ENCODE measurements around the gene NTSR1.

NTSR1 gene

DNA sequence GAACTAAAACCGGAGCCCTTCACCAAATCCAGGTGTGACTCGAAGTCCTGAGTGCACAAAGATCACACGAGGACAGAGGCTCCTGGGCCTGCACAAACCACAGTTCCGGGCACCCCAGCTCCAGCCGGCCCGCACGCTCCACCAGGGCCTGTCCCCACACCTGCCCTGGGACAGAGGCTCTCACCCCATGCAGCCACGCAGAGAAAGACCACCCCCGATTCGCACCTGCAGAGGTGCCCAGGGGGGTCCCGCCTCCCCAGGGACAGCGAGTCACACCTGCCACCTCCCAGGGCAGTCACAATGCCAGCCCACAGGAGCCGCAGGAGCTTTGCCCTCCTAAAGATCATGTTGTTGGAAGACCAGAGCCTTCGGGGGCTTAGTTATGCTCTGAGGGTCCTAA lies 62.3 kb downstream of the NTSR1 start:
- DNase-seq (ENCODE audit: low read depth in 1 of 2, low spot score in 1 of 2) = no peak
- H3K27me3 ChIP-seq (ENCODE audit: insufficient read depth, poor library complexity, severe bottlenecking) = no peaks in the 10 kb centered on the region
- TF ChIP-seq, protein P1, sequence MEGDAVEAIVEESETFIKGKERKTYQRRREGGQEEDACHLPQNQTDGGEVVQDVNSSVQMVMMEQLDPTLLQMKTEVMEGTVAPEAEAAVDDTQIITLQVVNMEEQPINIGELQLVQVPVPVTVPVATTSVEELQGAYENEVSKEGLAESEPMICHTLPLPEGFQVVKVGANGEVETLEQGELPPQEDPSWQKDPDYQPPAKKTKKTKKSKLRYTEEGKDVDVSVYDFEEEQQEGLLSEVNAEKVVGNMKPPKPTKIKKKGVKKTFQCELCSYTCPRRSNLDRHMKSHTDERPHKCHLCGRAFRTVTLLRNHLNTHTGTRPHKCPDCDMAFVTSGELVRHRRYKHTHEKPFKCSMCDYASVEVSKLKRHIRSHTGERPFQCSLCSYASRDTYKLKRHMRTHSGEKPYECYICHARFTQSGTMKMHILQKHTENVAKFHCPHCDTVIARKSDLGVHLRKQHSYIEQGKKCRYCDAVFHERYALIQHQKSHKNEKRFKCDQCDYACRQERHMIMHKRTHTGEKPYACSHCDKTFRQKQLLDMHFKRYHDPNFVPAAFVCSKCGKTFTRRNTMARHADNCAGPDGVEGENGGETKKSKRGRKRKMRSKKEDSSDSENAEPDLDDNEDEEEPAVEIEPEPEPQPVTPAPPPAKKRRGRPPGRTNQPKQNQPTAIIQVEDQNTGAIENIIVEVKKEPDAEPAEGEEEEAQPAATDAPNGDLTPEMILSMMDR (IDR thresholded peaks at IDR 0.05; ENCODE audit: insufficient read depth, low read length) = no peak
- no peak for TF ChIP-seq POLR2AphosphoS5 (IDR thresholded peaks at IDR 0.05; ENCODE audit: low read depth)
- TF ChIP-seq SPI1 (IDR thresholded peaks at IDR 0.05; ENCODE audit: borderline replicate concordance, low read depth) = no peak
- TF ChIP-seq, protein P2, sequence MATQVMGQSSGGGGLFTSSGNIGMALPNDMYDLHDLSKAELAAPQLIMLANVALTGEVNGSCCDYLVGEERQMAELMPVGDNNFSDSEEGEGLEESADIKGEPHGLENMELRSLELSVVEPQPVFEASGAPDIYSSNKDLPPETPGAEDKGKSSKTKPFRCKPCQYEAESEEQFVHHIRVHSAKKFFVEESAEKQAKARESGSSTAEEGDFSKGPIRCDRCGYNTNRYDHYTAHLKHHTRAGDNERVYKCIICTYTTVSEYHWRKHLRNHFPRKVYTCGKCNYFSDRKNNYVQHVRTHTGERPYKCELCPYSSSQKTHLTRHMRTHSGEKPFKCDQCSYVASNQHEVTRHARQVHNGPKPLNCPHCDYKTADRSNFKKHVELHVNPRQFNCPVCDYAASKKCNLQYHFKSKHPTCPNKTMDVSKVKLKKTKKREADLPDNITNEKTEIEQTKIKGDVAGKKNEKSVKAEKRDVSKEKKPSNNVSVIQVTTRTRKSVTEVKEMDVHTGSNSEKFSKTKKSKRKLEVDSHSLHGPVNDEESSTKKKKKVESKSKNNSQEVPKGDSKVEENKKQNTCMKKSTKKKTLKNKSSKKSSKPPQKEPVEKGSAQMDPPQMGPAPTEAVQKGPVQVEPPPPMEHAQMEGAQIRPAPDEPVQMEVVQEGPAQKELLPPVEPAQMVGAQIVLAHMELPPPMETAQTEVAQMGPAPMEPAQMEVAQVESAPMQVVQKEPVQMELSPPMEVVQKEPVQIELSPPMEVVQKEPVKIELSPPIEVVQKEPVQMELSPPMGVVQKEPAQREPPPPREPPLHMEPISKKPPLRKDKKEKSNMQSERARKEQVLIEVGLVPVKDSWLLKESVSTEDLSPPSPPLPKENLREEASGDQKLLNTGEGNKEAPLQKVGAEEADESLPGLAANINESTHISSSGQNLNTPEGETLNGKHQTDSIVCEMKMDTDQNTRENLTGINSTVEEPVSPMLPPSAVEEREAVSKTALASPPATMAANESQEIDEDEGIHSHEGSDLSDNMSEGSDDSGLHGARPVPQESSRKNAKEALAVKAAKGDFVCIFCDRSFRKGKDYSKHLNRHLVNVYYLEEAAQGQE (IDR thresholded peaks at IDR 0.05; ENCODE audit: insufficient replicate concordance, low read depth) = no peak
- no peak for TF ChIP-seq GABPA (IDR thresholded peaks at IDR 0.05; ENCODE audit: low read depth)
- no peak overlapping the region for H3K27ac ChIP-seq (replicated peaks)
- no peak overlapping the region for H3K4me3 ChIP-seq (replicated peaks; ENCODE audit: insufficient read depth, low read length)

DNA sequence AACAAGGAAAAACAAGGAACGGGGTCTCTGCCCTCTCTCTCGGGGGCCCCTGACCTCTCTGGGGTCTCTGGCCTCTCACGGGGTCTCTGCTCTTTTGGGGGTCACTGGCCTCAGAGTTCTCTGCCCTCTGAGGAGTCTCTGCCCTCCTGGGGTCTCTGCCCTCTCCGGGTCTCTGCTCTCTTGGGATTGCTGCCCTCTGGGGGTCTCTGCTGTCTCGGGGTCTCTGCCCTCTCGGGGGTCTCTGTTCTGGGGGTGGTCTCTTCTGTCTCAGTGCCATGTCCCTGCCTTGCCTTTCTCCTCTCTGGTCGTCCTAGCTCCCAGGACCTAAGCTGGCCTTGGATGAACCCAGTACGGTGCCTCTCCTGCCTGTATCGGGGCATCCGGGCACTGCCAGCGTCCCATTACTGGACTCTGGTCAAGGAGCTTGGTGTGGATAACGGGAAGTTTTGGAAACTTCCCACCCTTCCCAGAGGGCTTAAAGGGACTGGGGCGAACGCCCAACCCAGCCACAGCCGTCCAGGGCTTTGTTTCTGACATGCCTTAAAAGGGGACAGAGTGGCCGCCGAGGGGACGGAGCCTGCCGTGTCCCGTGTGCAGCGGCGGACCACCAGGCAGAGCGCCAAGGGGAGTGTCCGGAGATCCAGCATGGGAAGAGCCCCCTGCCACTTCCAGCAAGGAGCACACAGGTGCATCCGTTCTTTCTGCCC lies 62.9 kb downstream of the NTSR1 start:
- H3K27me3 ChIP-seq (ENCODE audit: insufficient read depth, poor library complexity, severe bottlenecking) = no peaks in the 10 kb centered on the region
- H3K27ac ChIP-seq (replicated peaks) = no peak overlapping the region
- TF ChIP-seq POLR2AphosphoS5 (IDR thresholded peaks at IDR 0.05; ENCODE audit: low read depth) (no peak), GABPA (IDR thresholded peaks at IDR 0.05; ENCODE audit: low read depth) (no peak), SPI1 (IDR thresholded peaks at IDR 0.05; ENCODE audit: borderline replicate concordance, low read depth) (no peak)
- TF ChIP-seq, protein P1 (IDR thresholded peaks at IDR 0.05; ENCODE audit: insufficient read depth, low read length) = no peak
- TF ChIP-seq, protein P2 (IDR thresholded peaks at IDR 0.05; ENCODE audit: insufficient replicate concordance, low read depth) = no peak
- no peak for DNase-seq (ENCODE audit: low read depth in 1 of 2, low spot score in 1 of 2)
- H3K4me3 ChIP-seq (replicated peaks; ENCODE audit: insufficient read depth, low read length) = no peak overlapping the region

DNA sequence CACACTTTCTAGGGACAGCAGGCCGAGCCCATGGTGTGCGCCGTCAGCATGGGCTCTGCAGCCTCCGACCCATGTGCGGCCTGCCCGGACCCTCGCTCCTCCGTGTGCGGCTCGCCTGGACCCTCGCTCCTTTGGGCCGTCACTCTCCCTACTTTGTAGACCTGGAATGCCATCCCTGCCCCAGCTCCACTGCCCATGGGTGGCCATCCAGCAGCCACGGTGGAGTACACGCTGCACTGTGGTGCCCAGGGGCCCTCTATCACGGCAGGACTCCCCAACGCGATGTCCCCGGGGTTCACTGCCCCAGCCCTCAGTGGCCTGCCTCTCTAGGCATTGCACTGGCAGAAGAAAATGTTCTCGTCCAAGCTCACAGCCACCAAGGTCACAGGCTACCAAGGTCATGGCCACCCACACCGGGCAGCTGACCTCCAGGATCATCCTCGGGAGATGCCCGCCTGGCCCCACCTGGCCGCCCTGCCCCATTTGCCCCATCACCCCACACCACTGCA lies 63.5 kb downstream of the NTSR1 start:
- DNase-seq (ENCODE audit: low read depth in 1 of 2, low spot score in 1 of 2) = no peak
- Histone ChIP-seq H3K27ac (replicated peaks) (no peak overlapping the region), H3K27me3 (ENCODE audit: insufficient read depth, poor library complexity, severe bottlenecking) (no peaks in the 10 kb centered on the region), H3K4me3 (replicated peaks; ENCODE audit: insufficient read depth, low read length) (no peak overlapping the region)
- no peak for TF ChIP-seq POLR2AphosphoS5 (IDR thresholded peaks at IDR 0.05; ENCODE audit: low read depth)
- TF ChIP-seq SPI1 (IDR thresholded peaks at IDR 0.05; ENCODE audit: borderline replicate concordance, low read depth) = no peak
- TF ChIP-seq, protein P2 (IDR thresholded peaks at IDR 0.05; ENCODE audit: insufficient replicate concordance, low read depth) = no peak
- TF ChIP-seq GABPA (IDR thresholded peaks at IDR 0.05; ENCODE audit: low read depth) = no peak
- TF ChIP-seq, protein P1 (IDR thresholded peaks at IDR 0.05; ENCODE audit: insufficient read depth, low read length) = no peak
